Hepatocyte (in vitro differentiated cells): Measurements from ENCODE around the gene RAET1L.

Experiments
- EZH2 ChIP-seq: fragments of 200-600 bp; sonication (generic); IDR thresholded peaks from 2 replicates; pipeline ENCODE4 v1.6.1; 2016; ENCODE audit warnings: antibody characterized with exemption, mild to moderate bottlenecking, borderline replicate concordance
- TF ChIP-seq, protein P1 (sequence below): fragments of 200-600 bp; sonication (generic); IDR thresholded peaks from 2 replicates; pipeline ENCODE4 v1.5.1; 2016; ENCODE audit warnings: antibody characterized with exemption, mild to moderate bottlenecking; ENCODE audit not compliant: poor library complexity

DNA sequence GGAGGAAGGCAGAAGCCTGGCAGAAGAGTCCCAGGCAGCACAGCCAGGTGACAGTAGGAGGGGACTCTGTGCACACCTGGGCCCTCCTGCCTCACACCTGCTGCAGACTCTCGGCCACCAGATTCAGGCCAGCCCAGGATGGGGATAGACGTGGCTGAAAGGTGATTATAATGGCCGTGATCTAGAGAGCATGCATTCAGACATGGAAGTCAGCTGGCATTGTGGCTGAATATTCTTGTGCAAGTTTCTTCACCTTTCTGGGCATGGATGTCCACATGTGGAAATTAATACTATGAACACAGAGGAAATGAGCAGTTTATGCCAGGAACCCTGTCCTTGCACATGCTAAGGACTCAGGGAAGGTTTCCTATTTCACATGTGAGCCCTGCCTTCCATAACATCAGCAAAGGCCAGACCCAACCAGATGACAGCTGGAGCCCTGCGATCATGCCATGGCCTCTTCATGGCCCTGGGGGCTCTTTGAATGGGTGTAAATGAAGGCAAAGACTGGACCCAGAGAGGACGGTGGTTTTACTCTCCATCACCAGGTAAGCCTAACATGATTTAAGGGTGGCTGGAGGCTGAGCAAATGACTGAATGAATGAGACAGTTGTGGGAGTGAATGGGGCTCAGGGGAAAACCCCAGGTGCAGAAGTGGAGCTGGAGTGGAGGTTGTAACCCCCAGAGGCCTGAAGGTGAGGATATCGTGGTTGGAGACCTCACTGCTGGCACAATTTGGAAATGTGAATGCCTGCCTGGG is 2.7 kb upstream of the RAET1L start:
- no peak for TF ChIP-seq EZH2
- TF ChIP-seq, protein P1, sequence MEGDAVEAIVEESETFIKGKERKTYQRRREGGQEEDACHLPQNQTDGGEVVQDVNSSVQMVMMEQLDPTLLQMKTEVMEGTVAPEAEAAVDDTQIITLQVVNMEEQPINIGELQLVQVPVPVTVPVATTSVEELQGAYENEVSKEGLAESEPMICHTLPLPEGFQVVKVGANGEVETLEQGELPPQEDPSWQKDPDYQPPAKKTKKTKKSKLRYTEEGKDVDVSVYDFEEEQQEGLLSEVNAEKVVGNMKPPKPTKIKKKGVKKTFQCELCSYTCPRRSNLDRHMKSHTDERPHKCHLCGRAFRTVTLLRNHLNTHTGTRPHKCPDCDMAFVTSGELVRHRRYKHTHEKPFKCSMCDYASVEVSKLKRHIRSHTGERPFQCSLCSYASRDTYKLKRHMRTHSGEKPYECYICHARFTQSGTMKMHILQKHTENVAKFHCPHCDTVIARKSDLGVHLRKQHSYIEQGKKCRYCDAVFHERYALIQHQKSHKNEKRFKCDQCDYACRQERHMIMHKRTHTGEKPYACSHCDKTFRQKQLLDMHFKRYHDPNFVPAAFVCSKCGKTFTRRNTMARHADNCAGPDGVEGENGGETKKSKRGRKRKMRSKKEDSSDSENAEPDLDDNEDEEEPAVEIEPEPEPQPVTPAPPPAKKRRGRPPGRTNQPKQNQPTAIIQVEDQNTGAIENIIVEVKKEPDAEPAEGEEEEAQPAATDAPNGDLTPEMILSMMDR, result no peak
